HG03196 (cell line): ENCODE measurements around the gene NUDT3.
A peak's percentile ranks its signal among the peaks of the same experiment; 100 is the strongest.
"Not testable (repeated sequence)": the region's sequence is repeated elsewhere in the genome, so short reads cannot be mapped to it uniquely, and the experiment has no call there.

ENCODE experiments used
- ATAC-seq: cut with Tn5 transposase; IDR thresholded peaks from one replicate; pipeline ENCODE4 v1.9.1; 2021; ENCODE audit not compliant: unreplicated experiment

The NUDT3 gene

GRCh38 chr6:34392497-34393190 is at the start of gene NUDT3:
NUDT3 (minus strand) TSS chr6:34392669; CDS start chr6:34392362, 307 bp downstream.
- ATAC-seq = peak; percentile 89

- no peak for ATAC-seq
Measured at GRCh38 chr6:34441526-34441925, 49.1 kb upstream of the NUDT3 start.

GRCh38 chr6:34439442-34439841 is 47.0 kb upstream of the NUDT3 start:
- ATAC-seq = no peak

DNA sequence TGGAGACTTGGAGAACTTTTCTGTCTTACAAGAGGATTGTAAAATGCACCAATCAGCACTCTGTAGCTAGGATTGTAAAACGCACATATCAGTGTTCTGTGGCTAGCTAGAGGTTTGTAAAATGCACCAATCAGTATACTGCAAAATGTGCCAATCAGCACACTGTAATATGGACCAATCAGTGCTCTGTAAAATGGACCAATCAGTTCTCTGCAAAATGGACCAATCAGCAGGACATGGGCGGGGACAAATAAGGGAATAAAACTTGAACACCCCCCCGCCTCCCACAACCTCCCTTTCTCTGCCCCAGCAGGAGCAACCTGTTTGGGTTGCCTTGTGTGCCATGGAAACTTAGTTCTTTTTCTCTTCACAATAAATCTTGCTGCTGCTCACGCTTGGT is 46.2 kb upstream of the NUDT3 start:
- no peak for ATAC-seq

GRCh38 chr6:34437644-34437970 is 45.1 kb upstream of the NUDT3 start:
- no peak for ATAC-seq

GRCh38 chr6:34436803-34437643 is 44.6 kb upstream of the NUDT3 start:
- no peak for ATAC-seq

- no peak for ATAC-seq
Measured at GRCh38 chr6:34435916-34436315, 43.4 kb upstream of the NUDT3 start.

DNA sequence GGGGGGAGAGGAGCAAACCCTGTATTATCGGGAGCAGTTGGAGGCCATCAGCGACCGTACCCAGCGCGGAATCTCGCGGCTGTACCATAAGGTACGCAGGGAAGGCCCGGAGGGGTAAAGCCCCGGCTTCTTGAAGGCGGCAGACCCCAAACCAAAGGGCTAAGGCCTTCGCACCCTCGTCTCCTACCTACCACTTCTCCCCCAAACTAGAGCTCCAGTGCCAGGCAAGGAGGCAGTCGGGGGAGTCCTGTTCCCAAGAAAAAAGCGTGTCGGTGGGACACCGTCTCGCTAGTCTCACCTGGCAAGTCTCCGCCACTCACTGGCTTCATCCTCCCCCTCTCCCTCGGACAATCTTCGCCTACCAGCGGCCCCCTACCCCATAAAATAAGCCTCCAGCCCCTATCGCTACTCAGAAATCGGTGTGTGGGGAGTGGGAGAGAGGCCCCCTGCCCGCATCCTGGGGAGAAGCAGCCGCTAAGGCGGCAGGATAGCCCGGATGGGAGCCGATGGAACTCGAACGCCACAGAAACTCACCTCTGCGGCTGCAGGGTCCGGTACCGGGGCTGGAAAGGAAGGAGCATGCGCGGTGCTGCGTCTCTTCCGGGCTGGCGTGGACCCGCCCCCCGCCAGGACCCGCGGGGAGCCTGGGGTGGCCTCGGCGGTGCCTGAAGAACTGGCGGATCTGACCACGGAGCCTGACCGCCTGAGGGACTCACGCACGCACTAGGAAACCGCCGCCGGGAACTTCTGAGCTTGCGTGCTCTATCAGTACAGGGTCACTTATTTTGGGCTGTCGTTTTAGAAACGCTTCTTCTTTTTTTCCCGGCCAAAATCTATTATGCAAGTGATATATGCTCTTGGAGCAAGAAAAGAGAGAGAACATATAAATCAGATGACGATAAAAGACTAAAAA is 33.3 kb upstream of the NUDT3 start, which contains the start of gene RPS10:
TSS of gene RPS10 (minus strand) at position 572 of the 913 bp plus-strand sequence. CDS start 848 bp downstream, outside the sequence.
- peak; percentile 76 for ATAC-seq

- no peak for ATAC-seq
Measured at GRCh38 chr6:34425132-34425497, 32.6 kb upstream of the NUDT3 start.

- no peak for ATAC-seq
Measured at GRCh38 chr6:34424200-34425131, 32.0 kb upstream of the NUDT3 start.

GRCh38 chr6:34423254-34423653 is 30.8 kb upstream of the NUDT3 start:
- ATAC-seq = no peak

DNA sequence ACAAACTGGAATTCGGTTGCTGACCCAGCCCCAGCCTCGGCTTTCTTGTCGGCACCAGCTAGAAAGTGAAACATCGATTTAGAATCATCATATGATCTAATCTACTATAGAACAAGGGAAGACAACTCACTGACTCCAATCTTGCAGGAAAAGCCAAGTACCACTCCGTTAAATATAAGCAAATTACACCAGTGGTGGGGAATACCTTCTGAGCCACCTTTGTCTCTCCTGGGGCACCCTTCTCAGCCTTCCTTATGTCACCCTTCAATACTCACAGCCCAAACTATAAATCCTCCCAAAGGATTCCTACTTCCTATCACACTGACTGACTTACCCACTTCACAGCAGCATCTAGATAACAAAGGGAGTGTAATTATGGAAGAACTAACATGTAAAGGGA is 25.9 kb upstream of the NUDT3 start:
- ATAC-seq = no peak

- no peak for ATAC-seq
Measured at GRCh38 chr6:34416877-34417371, 24.5 kb upstream of the NUDT3 start.

GRCh38 chr6:34414999-34415858 is 22.8 kb upstream of the NUDT3 start:
- ATAC-seq = no peak

GRCh38 chr6:34412643-34413214 is 20.3 kb upstream of the NUDT3 start:
- ATAC-seq = no peak

DNA sequence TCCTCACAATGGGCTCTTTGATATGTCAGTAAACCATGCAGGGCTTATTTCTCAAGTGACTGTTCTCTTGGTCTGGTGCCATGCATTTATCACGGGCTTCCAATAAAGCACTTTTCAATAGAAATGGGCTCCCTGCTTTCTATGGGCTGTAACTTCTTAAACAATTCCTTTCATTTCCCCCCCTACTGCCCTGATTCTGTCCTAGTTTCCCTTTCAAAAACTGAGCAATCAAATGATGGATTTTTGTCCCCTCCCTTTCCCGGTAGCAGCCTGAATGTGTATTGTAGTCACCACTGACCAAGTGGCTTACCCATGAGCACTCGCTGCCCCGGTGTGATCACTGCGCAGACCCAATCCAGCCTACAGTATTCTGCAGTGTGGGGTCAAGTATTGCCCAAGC is 19.5 kb upstream of the NUDT3 start:
- ATAC-seq = no peak

DNA sequence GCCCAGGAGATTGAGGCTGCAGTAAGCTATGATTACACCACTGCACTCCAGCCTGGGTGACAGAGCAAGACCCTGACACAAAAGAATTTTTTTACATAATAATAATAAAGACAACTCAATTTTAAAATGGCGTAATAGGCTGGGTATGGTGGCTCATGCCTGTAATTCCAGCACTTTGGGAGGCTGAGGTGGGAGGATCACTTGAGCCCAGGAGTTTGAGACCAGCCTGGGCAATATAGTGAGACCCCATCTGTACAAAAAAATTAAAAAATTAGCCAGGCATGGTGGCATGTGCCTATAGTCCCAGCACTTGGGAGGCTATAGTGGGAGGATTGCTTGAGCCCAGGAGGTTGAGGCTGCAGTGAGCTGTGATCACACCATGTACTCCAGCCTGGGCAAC is 15.4 kb upstream of the NUDT3 start:
- ATAC-seq = not testable (repeated sequence)

DNA sequence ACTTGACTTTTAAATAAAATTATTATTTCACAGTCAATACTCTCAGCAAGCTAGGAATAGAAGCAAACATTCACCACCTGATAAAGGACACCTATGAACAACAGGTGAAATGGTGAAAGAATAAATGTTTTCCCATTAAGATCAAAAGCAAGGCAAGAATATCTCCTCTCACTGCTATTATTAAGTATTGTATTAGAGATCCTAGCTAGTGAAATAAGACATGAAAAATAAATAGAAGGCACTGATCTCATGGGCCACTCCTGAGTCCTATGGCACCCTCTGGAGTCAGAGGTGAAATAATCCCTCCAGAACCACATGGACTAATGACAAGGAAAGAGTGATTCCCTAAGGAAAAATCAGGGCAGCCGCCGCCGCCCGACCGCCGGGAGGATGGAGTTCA is 4.0 kb upstream of the NUDT3 start:
- ATAC-seq = no peak

- no peak for ATAC-seq
Measured at GRCh38 chr6:34393966-34394305, 1.5 kb upstream of the NUDT3 start.
